Tibial artery (tissue), 4 donors: Measurements from ENCODE around the gene CEP97.
"Not testable (repeated sequence)": the region's sequence is repeated elsewhere in the genome, so short reads cannot be mapped to it uniquely, and the experiment has no call there.

Experiments
- DNase-seq, 2 donors: peaks; one replicate each; pipeline ENCODE4 v3.0.0-alpha.2; 2019
- H3K27ac ChIP-seq, 2 donors: fragments of 200-600 bp; sonication (generic) in 1 of 2; 1 replicate in 1 of 2; 2 replicates in 1 of 2; pipeline ENCODE4 v1.5.1; 2018 to 2019; ENCODE audit warnings: mild to moderate bottlenecking in 1 of 2
- H3K27me3 ChIP-seq, 2 donors: fragments of 200-600 bp; sonication (generic) in 1 of 2; one replicate each; pipeline versions ENCODE4 v1.5.1 to v1.6.0; 2016 to 2019
- H3K36me3 ChIP-seq, 3 donors: fragments of 200-600 bp; sonication (generic) in 2 of 3; one replicate each; pipeline ENCODE4 v1.5.1; 2016 to 2019; ENCODE audit warnings: mild to moderate bottlenecking in 2 of 3
- H3K4me1 ChIP-seq, 4 donors: fragments of 200-600 bp; sonication (generic) in 2 of 4; 1 replicate in 3 of 4; 2 replicates in 1 of 4; pipeline ENCODE4 v1.5.1; 2016 to 2019
- H3K4me3 ChIP-seq, 2 donors: fragments of 200-600 bp; sonication (generic) in 1 of 2; 1 replicate in 1 of 2; 2 replicates in 1 of 2; pipeline ENCODE4 v1.5.1; 2018 to 2019; ENCODE audit warnings: mild to moderate bottlenecking in 2 of 2
- H3K9me3 ChIP-seq, 3 donors: fragments of 200-600 bp; sonication (generic) in 1 of 3; one replicate each; pipeline ENCODE4 v1.5.1; 2016 to 2019
- CTCF ChIP-seq, 2 experiments: fragments of 200-600 bp in 1 of 2; fragments of 450-650 bp in 1 of 2; IDR thresholded peaks; one replicate each; pipeline ENCODE4 v1.5.1; 2017 to 2019; ENCODE audit warnings: antibody characterized with exemption in 2 of 2, mild to moderate bottlenecking in 1 of 2, moderate library complexity in 1 of 2
- intact Hi-C: fragments of 100-400 bp; cut with DNase I; formaldehyde crosslinking; loops from one replicate; pipeline ENCODE4 v1.15.0; 2023; ENCODE audit warnings: low total_unique reads

CEP97 gene

GRCh38 chr3:101695779-101696372, 28.5 kb upstream of the CEP97 start:
- peak overlapping the region in 1 of 2 donors; percentile 20 for H3K27ac ChIP-seq
- TF ChIP-seq CTCF (IDR thresholded peaks at IDR 0.05) = peak; percentile 62 to 75

GRCh38 chr3:101701696-101702634, 22.4 kb upstream of the CEP97 start:
- TF ChIP-seq CTCF (IDR thresholded peaks at IDR 0.05) = no peak
- no peak for DNase-seq
- no peaks in the 10 kb centered on the region for H3K4me1 ChIP-seq
- H3K27me3 ChIP-seq = no peaks in the 10 kb centered on the region
- no peaks in the 10 kb centered on the region for H3K36me3 ChIP-seq
- no peak overlapping the region for H3K4me3 ChIP-seq
- H3K9me3 ChIP-seq = no peaks in the 10 kb centered on the region
- no peak overlapping the region for H3K27ac ChIP-seq
- intact Hi-C loops = no loop called here

More at GRCh38 chr3:101695779-101696372, 28.5 kb upstream of the CEP97 start:
- no peak for DNase-seq
- H3K4me3 ChIP-seq = no peak overlapping the region
- no peaks in the 10 kb centered on the region for H3K9me3 ChIP-seq
- H3K4me1 ChIP-seq = peaks cover 0 to 12% (median 3%) of the 10 kb centered on the region in 4 donors
- intact Hi-C loops = no loop called here
- no peaks in the 10 kb centered on the region for H3K27me3 ChIP-seq
- no peaks in the 10 kb centered on the region for H3K36me3 ChIP-seq

- Histone ChIP-seq H3K27me3 (no peaks in the 10 kb centered on the region), H3K36me3 (no peaks in the 10 kb centered on the region), H3K4me3 (no peak overlapping the region), H3K9me3 (no peaks in the 10 kb centered on the region), H3K4me1 (peaks cover 0 to 3% (median 0%) of the 10 kb centered on the region in 4 donors), H3K27ac (no peak overlapping the region)
- no peak for DNase-seq
- no peak for TF ChIP-seq CTCF (IDR thresholded peaks at IDR 0.05)
- intact Hi-C loops = no loop called here
Observed at GRCh38 chr3:101702726-101703125, 21.7 kb upstream of the CEP97 start.

GRCh38 chr3:101703169-101703568, 21.2 kb upstream of the CEP97 start:
- Histone ChIP-seq H3K9me3 (no peaks in the 10 kb centered on the region), H3K27me3 (no peaks in the 10 kb centered on the region), H3K36me3 (no peaks in the 10 kb centered on the region), H3K4me1 (peaks cover 0 to 3% (median 0%) of the 10 kb centered on the region in 4 donors), H3K27ac (no peak overlapping the region), H3K4me3 (no peak overlapping the region)
- TF ChIP-seq CTCF (IDR thresholded peaks at IDR 0.05) = no peak
- intact Hi-C loops = no loop called here
- no peak for DNase-seq

- intact Hi-C loops, H3K4me3 ChIP-seq, H3K27ac ChIP-seq, H3K9me3 ChIP-seq, H3K4me1 ChIP-seq, H3K36me3 ChIP-seq, DNase-seq, H3K27me3 ChIP-seq: not testable (repeated sequence)
Observed at GRCh38 chr3:101704639-101705038, 19.8 kb upstream of the CEP97 start.

- intact Hi-C loops = no loop called here
- TF ChIP-seq CTCF (IDR thresholded peaks at IDR 0.05) = no peak
Observed at GRCh38 chr3:101709126-101709525, 15.3 kb upstream of the CEP97 start.

More at GRCh38 chr3:101709126-101709525, 15.3 kb upstream of the CEP97 start:
- no peaks in the 10 kb centered on the region for H3K9me3 ChIP-seq
- DNase-seq = no peak
- H3K27me3 ChIP-seq = peaks cover 0 to 6% of the 10 kb centered on the region in 2 donors
- no peak overlapping the region for H3K4me3 ChIP-seq
- no peaks in the 10 kb centered on the region for H3K36me3 ChIP-seq
- H3K27ac ChIP-seq = no peak overlapping the region
- H3K4me1 ChIP-seq = peaks cover 0 to 3% (median 0%) of the 10 kb centered on the region in 4 donors
